Activated CD4-positive, alpha-beta T cell treated with anti-CD3 and anti-CD28 coated beads, Interleukin-2, amount 50 U/mL, for 16 hours (primary cell): ENCODE results near the gene PLXNA4.
"Not testable (repeated sequence)": the region's sequence is repeated elsewhere in the genome, so short reads cannot be mapped to it uniquely, and the experiment has no call there.

Experiments
- DNase-seq: peaks from one replicate; pipeline ENCODE4 v3.0.0-alpha.2; 2020

PLXNA4 gene

GRCh38 chr7:132183781-132184380, 392.4 kb downstream of the PLXNA4 start:
- DNase-seq: no peak

GRCh38 chr7:132182992-132183391, 393.3 kb downstream of the PLXNA4 start:
- no peak for DNase-seq

- no peak for DNase-seq
These were observed 394.2 kb downstream of the PLXNA4 start for GRCh38 chr7:132181946-132182685.

GRCh38 chr7:132181371-132181770, 394.9 kb downstream of the PLXNA4 start:
- no peak for DNase-seq

- DNase-seq: no peak
These were observed 395.8 kb downstream of the PLXNA4 start for GRCh38 chr7:132180481-132180880.

GRCh38 chr7:132179681-132180080, 396.6 kb downstream of the PLXNA4 start:
- no peak for DNase-seq

GRCh38 chr7:132179080-132179430, 397.2 kb downstream of the PLXNA4 start:
- no peak for DNase-seq

GRCh38 chr7:132178402-132179079, 397.7 kb downstream of the PLXNA4 start:
- not testable (repeated sequence) for DNase-seq

- no peak for DNase-seq
These were observed 398.4 kb downstream of the PLXNA4 start for GRCh38 chr7:132177708-132178401.

- DNase-seq: no peak
These were observed 399.6 kb downstream of the PLXNA4 start for GRCh38 chr7:132176719-132177118.

GRCh38 chr7:132171130-132171576, 405.1 kb downstream of the PLXNA4 start:
- DNase-seq: no peak

- DNase-seq: no peak
These were observed 406.5 kb downstream of the PLXNA4 start for GRCh38 chr7:132169730-132170129.

- DNase-seq: no peak
These were observed 408.0 kb downstream of the PLXNA4 start for GRCh38 chr7:132168239-132168638.

- not testable (repeated sequence) for DNase-seq
These were observed 410.6 kb downstream of the PLXNA4 start for GRCh38 chr7:132165695-132166094.

GRCh38 chr7:132164558-132165125, 411.6 kb downstream of the PLXNA4 start:
- no peak for DNase-seq

- DNase-seq: no peak
These were observed 413.6 kb downstream of the PLXNA4 start for GRCh38 chr7:132162556-132163144.

GRCh38 chr7:132161976-132162375, 414.3 kb downstream of the PLXNA4 start:
- DNase-seq: no peak

- DNase-seq: no peak
These were observed 414.7 kb downstream of the PLXNA4 start for GRCh38 chr7:132161533-132161915.

- DNase-seq: no peak
These were observed 415.4 kb downstream of the PLXNA4 start for GRCh38 chr7:132160611-132161532.

- DNase-seq: no peak
These were observed 417.4 kb downstream of the PLXNA4 start for GRCh38 chr7:132158841-132159240.

- no peak for DNase-seq
These were observed 418.1 kb downstream of the PLXNA4 start for GRCh38 chr7:132158166-132158565.

- DNase-seq: no peak
These were observed 420.6 kb downstream of the PLXNA4 start for GRCh38 chr7:132155715-132156114.
